Vagina (tissue), 2 donors: ENCODE results near the gene REPS1. TPM values are rescaled to one million over a fixed set of nuclear protein-coding genes. Genes with fewer than 3 reads are reported as not detected.
"Not testable (repeated sequence)": the region's sequence is repeated elsewhere in the genome, so short reads cannot be mapped to it uniquely, and the experiment has no call there.

Experiments used
- DNase-seq, 2 donors: peaks; one replicate each; pipeline ENCODE4 v3.0.0-alpha.2; 2017; ENCODE audit errors: extremely low spot score in 2 of 2
- H3K27ac ChIP-seq: fragments of 200-600 bp; sonication (generic); one replicate; pipeline ENCODE4 v1.5.1; 2019
- H3K27me3 ChIP-seq: fragments of 200-600 bp; sonication (generic); one replicate; pipeline ENCODE4 v1.5.1; 2019
- H3K36me3 ChIP-seq, 2 donors: fragments of 200-600 bp; sonication (generic); one replicate each; pipeline ENCODE4 v1.5.1; 2017 to 2019
- H3K4me1 ChIP-seq: fragments of 200-600 bp; sonication (generic); one replicate; pipeline ENCODE4 v1.5.1; 2019
- H3K4me3 ChIP-seq, 2 donors: fragments of 200-600 bp; sonication (generic); 1 replicate in 1 of 2; 2 replicates in 1 of 2; pipeline ENCODE4 v1.5.1; 2016 to 2019
- H3K9me3 ChIP-seq: fragments of 200-600 bp; sonication (generic); one replicate; pipeline ENCODE4 v1.5.1; 2019
- POLR2A ChIP-seq, 2 donors: fragments of 450-650 bp; IDR thresholded peaks; one replicate each; pipeline ENCODE4 v1.6.1; 2017; ENCODE audit warnings: antibody characterized with exemption in 2 of 2, mild to moderate bottlenecking in 2 of 2, moderate library complexity in 2 of 2
- POLR2AphosphoS5 ChIP-seq, 2 donors: sonication (generic); formaldehyde crosslinking; IDR thresholded peaks; one replicate each; pipeline ENCODE4 v1.9.0; 2017; ENCODE audit warnings: antibody characterized with exemption in 2 of 2, mild to moderate bottlenecking in 2 of 2, low read depth in 1 of 2; ENCODE audit not compliant: insufficient read depth in 1 of 2
- intact Hi-C: fragments of 100-400 bp; cut with DNase I; formaldehyde crosslinking; loops from one replicate; pipeline ENCODE4 v1.15.1; 2023
- total RNA-seq: library from RNA; depleted of rRNA; stranded (reverse); fragments of >200 nt; gene quantifications from one replicate; pipeline ENCODE4 v1.2.3, GENCODE V29; 2016
- TF ChIP-seq, protein P1 (sequence below), 3 experiments: fragments of 450-650 bp in 2 of 3; fragments of 200-600 bp in 1 of 3; sonication (generic) in 1 of 3; IDR thresholded peaks; one replicate each; pipeline ENCODE4 v1.5.1; 2017 to 2019; ENCODE audit warnings: antibody characterized with exemption in 3 of 3, mild to moderate bottlenecking in 2 of 3, moderate library complexity in 2 of 3

REPS1 gene
- total RNA-seq, 1 donor from 2014 or later: 96.5 TPM

DNA sequence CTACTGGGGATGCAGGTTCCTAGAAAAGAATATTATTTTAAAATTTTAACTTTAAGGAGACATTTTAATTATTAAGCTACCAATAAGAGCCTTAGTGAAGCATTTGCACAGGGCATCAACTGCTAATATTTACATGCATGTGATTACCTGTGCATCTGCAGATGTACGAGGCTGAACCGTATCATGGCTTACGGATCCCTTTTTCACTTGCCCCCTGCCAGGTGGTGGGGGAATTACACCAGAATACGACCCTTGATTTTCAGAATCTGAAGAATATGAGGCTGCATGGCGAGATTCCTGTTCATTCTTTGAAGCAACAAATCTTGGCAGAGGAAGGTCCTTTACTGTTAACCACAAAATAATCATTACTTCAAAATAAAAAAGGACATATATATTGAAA is 42.7 kb downstream of the REPS1 start:
- intact Hi-C loops: no loop called here
- Histone ChIP-seq H3K27ac (no peak overlapping the region), H3K36me3 (peaks cover 0 to 30% of the 10 kb centered on the region in 2 donors), H3K4me3 (no peak overlapping the region), H3K4me1 (peaks cover 12% of the 10 kb centered on the region), H3K27me3 (no peaks in the 10 kb centered on the region), H3K9me3 (no peaks in the 10 kb centered on the region)
- DNase-seq: no peak
- TF ChIP-seq, protein P1, sequence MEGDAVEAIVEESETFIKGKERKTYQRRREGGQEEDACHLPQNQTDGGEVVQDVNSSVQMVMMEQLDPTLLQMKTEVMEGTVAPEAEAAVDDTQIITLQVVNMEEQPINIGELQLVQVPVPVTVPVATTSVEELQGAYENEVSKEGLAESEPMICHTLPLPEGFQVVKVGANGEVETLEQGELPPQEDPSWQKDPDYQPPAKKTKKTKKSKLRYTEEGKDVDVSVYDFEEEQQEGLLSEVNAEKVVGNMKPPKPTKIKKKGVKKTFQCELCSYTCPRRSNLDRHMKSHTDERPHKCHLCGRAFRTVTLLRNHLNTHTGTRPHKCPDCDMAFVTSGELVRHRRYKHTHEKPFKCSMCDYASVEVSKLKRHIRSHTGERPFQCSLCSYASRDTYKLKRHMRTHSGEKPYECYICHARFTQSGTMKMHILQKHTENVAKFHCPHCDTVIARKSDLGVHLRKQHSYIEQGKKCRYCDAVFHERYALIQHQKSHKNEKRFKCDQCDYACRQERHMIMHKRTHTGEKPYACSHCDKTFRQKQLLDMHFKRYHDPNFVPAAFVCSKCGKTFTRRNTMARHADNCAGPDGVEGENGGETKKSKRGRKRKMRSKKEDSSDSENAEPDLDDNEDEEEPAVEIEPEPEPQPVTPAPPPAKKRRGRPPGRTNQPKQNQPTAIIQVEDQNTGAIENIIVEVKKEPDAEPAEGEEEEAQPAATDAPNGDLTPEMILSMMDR (IDR thresholded peaks at IDR 0.05): no peak
- TF ChIP-seq POLR2A (IDR thresholded peaks at IDR 0.05): no peak
- no peak for TF ChIP-seq POLR2AphosphoS5 (IDR thresholded peaks at IDR 0.05; ENCODE audit: insufficient read depth in 1 of 2, low read depth in 1 of 2)

DNA sequence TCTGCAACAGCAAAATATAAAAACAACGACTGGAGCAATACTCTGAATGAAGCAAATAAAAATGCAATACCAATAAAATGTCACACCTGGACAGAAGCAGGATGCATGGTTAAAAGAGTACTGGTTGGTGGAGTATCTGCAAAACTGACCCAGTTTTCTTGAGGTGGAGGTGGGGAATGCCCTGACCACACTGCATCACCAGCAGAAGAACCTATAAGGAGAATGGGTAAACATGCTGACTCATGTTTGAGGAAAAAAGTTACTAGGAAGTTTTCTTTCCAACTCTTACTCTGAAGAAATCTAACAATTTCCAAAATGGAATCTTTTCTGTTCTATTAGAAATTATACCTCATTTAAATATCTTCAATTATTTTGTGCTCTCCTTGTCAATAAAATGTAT is 43.6 kb downstream of the REPS1 start:
- Histone ChIP-seq H3K4me1 (peaks cover 10% of the 10 kb centered on the region), H3K36me3 (peaks cover 0 to 30% of the 10 kb centered on the region in 2 donors), H3K27ac (no peak overlapping the region), H3K27me3 (no peaks in the 10 kb centered on the region), H3K4me3 (no peak overlapping the region), H3K9me3 (no peaks in the 10 kb centered on the region)
- DNase-seq: no peak
- no peak for TF ChIP-seq POLR2AphosphoS5 (IDR thresholded peaks at IDR 0.05; ENCODE audit: insufficient read depth in 1 of 2, low read depth in 1 of 2)
- TF ChIP-seq POLR2A (IDR thresholded peaks at IDR 0.05): no peak
- TF ChIP-seq, protein P1 (IDR thresholded peaks at IDR 0.05): no peak
- intact Hi-C loops: no loop called here

DNA sequence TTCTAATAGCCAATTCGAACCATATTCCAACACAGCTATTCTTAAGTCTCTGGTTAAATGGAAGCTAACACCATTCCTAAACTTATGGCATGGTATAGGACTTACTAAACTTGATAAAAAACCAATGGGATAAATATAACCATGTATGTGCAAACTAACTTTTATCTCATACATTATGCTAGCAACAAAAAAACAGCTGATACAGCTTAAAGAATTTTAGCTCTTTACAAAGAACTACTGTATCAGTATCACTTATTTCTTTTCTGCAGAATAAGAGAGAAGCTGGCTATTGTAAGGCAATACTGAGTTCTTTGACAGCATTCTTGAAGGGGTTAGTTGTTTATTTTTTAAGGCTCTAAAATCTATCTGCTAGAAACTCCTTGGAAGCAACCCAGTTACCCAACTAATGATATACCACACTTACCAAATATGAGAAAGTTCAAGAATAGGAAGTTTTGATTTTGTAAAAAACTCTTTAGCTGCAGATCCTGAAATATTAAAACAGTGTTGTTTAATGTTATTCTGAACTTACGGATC is 44.9 kb downstream of the REPS1 start:
- no peak overlapping the region for H3K4me3 ChIP-seq
- intact Hi-C loops: no loop called here
- no peaks in the 10 kb centered on the region for H3K9me3 ChIP-seq
- no peaks in the 10 kb centered on the region for H3K27me3 ChIP-seq
- H3K36me3 ChIP-seq: peaks cover 0 to 31% of the 10 kb centered on the region in 2 donors
- no peak overlapping the region for H3K27ac ChIP-seq
- no peaks in the 10 kb centered on the region for H3K4me1 ChIP-seq
- TF ChIP-seq POLR2AphosphoS5 (IDR thresholded peaks at IDR 0.05; ENCODE audit: insufficient read depth in 1 of 2, low read depth in 1 of 2) (no peak), POLR2A (IDR thresholded peaks at IDR 0.05) (no peak)
- TF ChIP-seq, protein P1 (IDR thresholded peaks at IDR 0.05): no peak
- DNase-seq: no peak

DNA sequence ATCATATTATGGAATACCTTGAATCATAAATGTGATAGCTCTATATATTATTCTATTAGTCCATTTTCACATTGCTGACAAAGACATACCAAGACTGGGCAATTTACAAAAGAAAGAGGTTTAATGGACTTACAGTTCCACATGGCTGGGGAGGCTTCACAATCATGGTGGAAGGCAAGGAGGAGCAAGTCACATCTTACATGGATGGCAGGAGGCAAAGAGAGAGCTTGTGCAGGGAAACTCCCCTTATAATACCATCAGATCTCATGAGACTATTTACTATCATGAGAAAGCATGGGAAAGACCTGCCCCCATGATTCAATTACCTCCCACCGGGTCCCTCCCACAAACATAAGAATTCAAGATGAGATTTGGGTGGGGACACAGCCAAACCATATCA is 51.2 kb downstream of the REPS1 start:
- DNase-seq, intact Hi-C loops, H3K9me3 ChIP-seq, H3K27ac ChIP-seq, H3K4me1 ChIP-seq, H3K27me3 ChIP-seq, H3K4me3 ChIP-seq: not testable (repeated sequence)
- H3K36me3 ChIP-seq: peaks cover 0 to 20% of the 10 kb centered on the region in 2 donors

DNA sequence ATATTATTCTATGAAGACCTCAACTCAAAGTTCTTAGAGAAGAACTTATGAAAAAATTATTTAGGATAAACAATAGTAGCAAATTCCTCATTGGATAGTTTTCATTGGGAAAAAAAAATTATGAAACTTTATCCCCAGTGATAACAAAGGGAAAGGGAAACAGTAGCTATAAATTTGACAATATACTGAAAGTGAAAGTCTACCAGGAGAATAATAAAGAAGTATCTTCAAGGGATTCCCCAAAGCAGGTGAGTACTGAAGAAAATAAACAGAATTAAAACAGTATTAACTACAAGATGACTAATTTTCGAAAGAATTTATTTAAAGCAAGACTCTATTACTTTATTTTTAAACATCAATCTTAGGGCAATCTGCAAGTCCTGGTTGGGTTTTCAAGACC is 56.4 kb downstream of the REPS1 start:
- H3K27me3 ChIP-seq: no peaks in the 10 kb centered on the region
- no peak for DNase-seq
- TF ChIP-seq POLR2A (IDR thresholded peaks at IDR 0.05): no peak
- TF ChIP-seq POLR2AphosphoS5 (IDR thresholded peaks at IDR 0.05; ENCODE audit: insufficient read depth in 1 of 2, low read depth in 1 of 2): no peak
- TF ChIP-seq, protein P1 (IDR thresholded peaks at IDR 0.05): no peak
- H3K4me1 ChIP-seq: no peaks in the 10 kb centered on the region
- no peaks in the 10 kb centered on the region for H3K9me3 ChIP-seq
- intact Hi-C loops: no loop called here
- no peak overlapping the region for H3K4me3 ChIP-seq
- H3K27ac ChIP-seq: no peak overlapping the region
- H3K36me3 ChIP-seq: peaks cover 0 to 17% of the 10 kb centered on the region in 2 donors
